ENCODE measurements around the gene PROCR.
"Not testable (repeated sequence)": the region's sequence is repeated elsewhere in the genome, so short reads cannot be mapped to it uniquely, and the experiment has no call there.

PROCR gene

DNA sequence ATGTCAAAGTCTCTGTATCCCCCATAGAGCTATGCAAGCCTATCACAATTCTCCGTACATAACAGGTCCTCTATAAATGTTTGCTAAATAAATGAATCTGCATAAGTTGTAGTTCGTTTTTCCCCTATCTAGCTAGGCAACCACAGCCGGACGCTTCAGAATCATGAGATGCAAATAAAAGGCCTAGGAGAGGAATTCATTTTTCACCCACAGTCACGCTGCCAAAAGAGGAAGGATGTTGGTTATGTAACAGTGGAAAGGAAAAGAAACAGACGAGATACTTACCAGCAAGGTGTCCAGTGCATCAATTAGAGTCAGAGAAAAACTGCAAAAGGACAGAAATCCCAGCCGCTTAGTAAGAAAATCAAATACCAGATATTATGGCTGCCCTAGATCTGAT, 27.2 kb upstream of the PROCR start:
- H3K27me3 ChIP-seq = no peaks in the 10 kb centered on the region
- peaks cover 0 to 17% (median 11%) of the 10 kb centered on the region in 4 donors for H3K4me1 ChIP-seq
- peak in 1 of 2 donors; percentile 36 for DNase-seq
- H3K27ac ChIP-seq = no peak overlapping the region
- peaks cover 14 to 44% (median 19%) of the 10 kb centered on the region in 3 donors for H3K36me3 ChIP-seq
- intact Hi-C loops (cut with DNase I; ENCODE audit: low total_unique reads) = loop anchor here (2.0 to 10.0 kb wide), 3 partner anchors 50 to 130 kb away; partner anchors contain the start of genes MMP24OS and TRPC4AP
- TF ChIP-seq CTCF (IDR thresholded peaks at IDR 0.05) = no peak
- H3K4me3 ChIP-seq = no peak overlapping the region
- H3K9me3 ChIP-seq = no peaks in the 10 kb centered on the region

DNA sequence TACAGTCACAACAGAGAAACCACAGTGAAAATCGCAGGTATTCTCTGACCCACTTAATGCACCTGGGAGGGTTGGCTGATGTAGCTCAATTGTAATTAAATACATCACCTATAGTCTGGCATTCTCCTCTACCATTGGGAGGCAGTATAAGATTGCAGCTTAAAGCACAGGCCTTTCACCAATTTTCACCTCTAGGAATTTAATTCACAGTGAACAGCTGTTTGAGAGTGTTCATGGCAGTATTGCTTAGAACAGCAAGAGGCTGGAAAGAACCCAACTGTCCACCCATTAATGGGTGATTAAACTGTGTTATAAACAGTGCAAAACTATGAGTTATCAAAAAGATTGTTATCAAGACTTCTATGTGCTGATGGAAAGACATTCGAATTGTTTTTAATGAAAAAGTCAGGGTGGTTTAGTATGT, 26.7 kb upstream of the PROCR start:
- H3K4me3 ChIP-seq = no peak overlapping the region
- H3K36me3 ChIP-seq = peaks cover 14 to 39% (median 19%) of the 10 kb centered on the region in 3 donors
- peaks cover 0 to 17% (median 11%) of the 10 kb centered on the region in 4 donors for H3K4me1 ChIP-seq
- peak; percentile 14 to 35 for TF ChIP-seq CTCF (IDR thresholded peaks at IDR 0.05)
- intact Hi-C loops (cut with DNase I; ENCODE audit: low total_unique reads) = loop anchor here (2.0 to 10.0 kb wide), 3 partner anchors 50 to 130 kb away; partner anchors contain the start of genes MMP24OS and TRPC4AP
- H3K9me3 ChIP-seq = no peaks in the 10 kb centered on the region
- no peak for DNase-seq
- no peak overlapping the region for H3K27ac ChIP-seq
- no peaks in the 10 kb centered on the region for H3K27me3 ChIP-seq

DNA sequence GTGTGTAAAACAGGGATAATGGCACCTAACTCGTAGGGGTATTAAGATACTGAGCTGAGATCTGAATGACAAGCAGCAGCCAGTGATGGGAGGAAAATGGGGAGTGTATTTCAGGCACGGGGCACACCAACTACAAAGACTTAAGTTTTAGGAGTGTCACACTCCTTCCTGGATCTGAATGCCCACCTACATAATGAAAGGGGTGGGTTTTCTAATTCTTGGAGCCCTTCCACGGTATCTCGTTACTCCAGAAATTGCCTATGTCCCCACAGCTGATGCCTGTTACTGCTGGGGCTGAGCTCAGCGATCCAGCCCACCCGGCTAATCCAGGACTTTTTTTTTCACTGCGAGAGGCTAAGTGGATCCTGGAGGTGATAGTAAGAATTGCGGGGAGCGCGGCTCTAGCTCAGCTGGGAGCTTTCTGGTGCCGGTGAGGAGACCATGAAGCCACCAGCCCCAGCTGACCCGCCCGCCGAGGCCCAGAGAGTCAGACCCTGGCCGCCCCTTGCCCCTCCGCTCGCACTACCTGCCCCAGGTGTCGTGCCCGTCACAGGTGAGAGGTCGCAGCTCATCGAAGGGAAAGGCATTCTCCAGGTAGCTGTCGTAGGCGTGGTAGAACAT, 25.5 kb upstream of the PROCR start:
- Histone ChIP-seq H3K36me3 (peaks cover 14 to 31% (median 15%) of the 10 kb centered on the region in 3 donors), H3K4me1 (peaks cover 0 to 17% (median 11%) of the 10 kb centered on the region in 4 donors), H3K4me3 (peak overlapping the region; percentile 74 to 93), H3K27ac (peak overlapping the region; percentile 65 to 74), H3K9me3 (no peaks in the 10 kb centered on the region), H3K27me3 (no peaks in the 10 kb centered on the region)
- no peak for TF ChIP-seq CTCF (IDR thresholded peaks at IDR 0.05)
- intact Hi-C loops (cut with DNase I; ENCODE audit: low total_unique reads) = loop anchor here (10.0 kb wide), 2 partner anchors 52 to 128 kb away; partner anchors contain the start of genes MMP24OS and TRPC4AP
- DNase-seq = peak in 1 of 2 donors; percentile 68

- peaks cover 0 to 17% (median 11%) of the 10 kb centered on the region in 4 donors for H3K4me1 ChIP-seq
- H3K36me3 ChIP-seq = peaks cover 9 to 24% (median 13%) of the 10 kb centered on the region in 3 donors
- TF ChIP-seq CTCF (IDR thresholded peaks at IDR 0.05) = peak in 1 of 2 experiments; percentile 14
- intact Hi-C loops (cut with DNase I; ENCODE audit: low total_unique reads) = loop anchor here (10.0 kb wide), 2 partner anchors 52 to 128 kb away; partner anchors contain the start of genes MMP24OS and TRPC4AP
- H3K27ac ChIP-seq = peak within 1 kb of the TSS; percentile 65 to 74
- peak within 1 kb of the TSS; percentile 74 to 93 for H3K4me3 ChIP-seq
- peak; percentile 92 to 96 for DNase-seq
- no peaks in the 10 kb centered on the region for H3K9me3 ChIP-seq
- H3K27me3 ChIP-seq = no peaks in the 10 kb centered on the region
These were observed 24.8 kb upstream of the PROCR start, which contains the start of gene EDEM2 for GRCh38 chr20:35146920-35147574. Gene EDEM2, minus strand, starts transcription at chr20:35147336. Its CDS starts 78 bp downstream, at chr20:35147258.

GRCh38 chr20:35147575-35148071, 24.2 kb upstream of the PROCR start:
- peaks cover 7 to 19% (median 12%) of the 10 kb centered on the region in 3 donors for H3K36me3 ChIP-seq
- DNase-seq, H3K27me3 ChIP-seq, H3K9me3 ChIP-seq: not testable (repeated sequence)
- peak overlapping the region; percentile 65 to 74 for H3K27ac ChIP-seq
- H3K4me1 ChIP-seq = peaks cover 0 to 17% (median 11%) of the 10 kb centered on the region in 4 donors
- intact Hi-C loops (cut with DNase I; ENCODE audit: low total_unique reads) = loop anchor here (10.0 kb wide), 2 partner anchors 53 to 127 kb away; partner anchors contain the start of genes MMP24OS and TRPC4AP
- H3K4me3 ChIP-seq = peak overlapping the region; percentile 74 to 93

All from tibial artery (tissue), 4 donors.